GDM1 (cell line): ENCODE measurements around the gene LLGL1.

Experiments used
- DNase-seq: peaks from one replicate; lab custom pipeline; 2025; lab: John Stamatoyannopoulos, UW

The LLGL1 gene

DNA sequence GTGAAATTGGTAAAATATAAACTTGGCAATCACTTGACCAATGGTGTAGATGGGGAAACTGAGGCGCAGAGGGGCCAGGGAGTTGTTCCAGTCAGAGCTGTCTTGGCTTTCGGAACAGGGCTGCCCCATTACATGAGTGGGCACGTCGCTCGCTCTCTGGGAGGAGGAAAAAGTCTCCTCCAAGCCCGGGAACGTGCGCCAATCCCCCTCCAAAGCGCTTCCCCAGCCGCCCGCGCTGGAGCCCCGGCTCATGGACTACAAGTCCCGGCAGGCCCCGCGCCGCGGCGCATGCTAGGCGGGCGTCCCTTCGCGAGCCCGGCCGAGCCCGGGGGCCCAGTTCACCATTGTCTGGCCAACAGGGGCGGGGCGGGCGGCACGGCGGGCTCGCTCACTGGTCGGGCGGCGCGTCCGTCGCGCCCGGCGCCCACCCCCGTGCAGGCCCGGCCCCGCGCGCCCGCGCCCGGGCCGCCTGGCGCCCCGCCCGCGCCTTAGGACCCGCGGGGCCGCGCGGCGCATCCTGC lies at the start of gene LLGL1:
TSS of gene LLGL1 (plus strand) at position 515 of the 521 bp plus-strand sequence. CDS start 48 bp downstream, outside the sequence.
- DNase-seq: peak; percentile 94

DNA sequence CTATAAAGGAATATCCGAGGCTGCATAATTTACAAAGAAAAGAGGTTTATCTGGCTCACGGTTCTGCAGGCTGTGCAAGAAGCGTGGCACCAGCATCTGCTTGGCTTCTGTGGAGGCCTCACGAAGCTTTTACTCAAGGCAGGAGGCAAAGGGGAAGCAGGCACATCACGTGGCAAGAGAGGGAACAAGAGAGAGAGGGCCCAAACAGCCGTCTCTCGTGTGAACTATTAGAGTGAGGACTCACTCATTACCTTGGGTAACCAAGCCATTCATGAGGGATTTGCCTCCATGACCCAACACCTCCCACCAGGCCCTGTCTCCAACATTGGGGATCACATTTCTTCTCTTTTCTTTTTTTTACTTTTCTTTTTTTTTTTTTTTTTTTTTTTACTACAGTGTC lies 49.3 kb upstream of the LLGL1 start:
- peak; percentile 29 for DNase-seq

DNA sequence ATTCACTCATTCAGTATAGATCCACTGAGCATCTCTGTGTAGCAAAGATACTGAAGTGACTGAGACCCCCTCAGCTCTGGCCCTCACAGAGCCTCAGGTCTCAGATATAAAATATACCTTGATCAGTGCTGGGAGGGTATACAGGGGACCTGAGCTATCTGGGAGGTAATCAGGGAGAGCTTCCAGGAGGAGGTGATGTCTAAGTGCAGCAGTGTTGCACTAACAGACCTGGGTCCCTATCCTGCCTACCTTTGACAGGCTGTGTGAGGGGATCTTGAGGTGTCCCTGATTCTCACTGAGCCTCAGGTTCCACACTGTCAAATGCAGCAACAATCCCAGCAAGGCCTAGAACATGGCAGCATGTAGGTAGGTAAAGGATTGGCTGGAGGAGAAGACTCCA lies 48.3 kb upstream of the LLGL1 start:
- no peak for DNase-seq

DNA sequence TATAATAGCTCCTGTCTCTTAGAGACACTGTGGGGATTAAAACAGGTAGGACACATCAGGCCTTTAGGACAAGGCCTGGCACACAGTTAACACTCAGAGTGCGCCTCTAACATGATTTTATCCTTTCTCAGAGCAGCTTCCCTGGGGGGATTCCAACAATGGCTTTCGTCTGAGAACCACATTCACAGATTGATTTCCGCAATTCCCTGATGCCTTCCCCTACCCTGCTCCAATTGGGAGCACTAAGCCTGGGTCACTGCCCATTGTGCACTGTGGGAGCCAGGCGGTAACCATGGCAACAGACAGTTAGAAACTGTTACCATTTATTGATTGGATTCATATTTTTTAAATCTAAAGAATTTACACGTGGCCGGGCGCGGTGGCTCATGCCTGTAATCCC lies 47.7 kb upstream of the LLGL1 start:
- DNase-seq: no peak

DNA sequence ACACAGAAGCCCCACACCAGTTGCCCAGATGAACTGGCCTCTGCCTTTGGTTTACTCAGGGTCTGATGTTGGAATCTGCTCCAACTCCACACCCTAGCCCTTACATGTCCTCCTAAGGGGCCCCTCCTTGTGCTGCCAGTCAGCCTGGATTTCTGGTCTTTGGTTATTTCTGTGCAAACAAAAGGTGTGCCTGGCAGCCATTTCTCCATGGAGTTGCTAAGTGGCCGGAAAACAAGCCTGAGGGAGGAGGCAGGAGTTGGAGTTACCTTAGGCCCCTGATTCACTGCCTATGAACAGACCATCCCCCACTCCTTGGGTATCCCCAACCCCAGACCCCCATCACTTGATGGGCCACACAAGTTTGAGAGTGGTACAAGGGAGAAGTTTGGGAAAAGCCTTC lies 46.2 kb upstream of the LLGL1 start:
- DNase-seq: no peak

DNA sequence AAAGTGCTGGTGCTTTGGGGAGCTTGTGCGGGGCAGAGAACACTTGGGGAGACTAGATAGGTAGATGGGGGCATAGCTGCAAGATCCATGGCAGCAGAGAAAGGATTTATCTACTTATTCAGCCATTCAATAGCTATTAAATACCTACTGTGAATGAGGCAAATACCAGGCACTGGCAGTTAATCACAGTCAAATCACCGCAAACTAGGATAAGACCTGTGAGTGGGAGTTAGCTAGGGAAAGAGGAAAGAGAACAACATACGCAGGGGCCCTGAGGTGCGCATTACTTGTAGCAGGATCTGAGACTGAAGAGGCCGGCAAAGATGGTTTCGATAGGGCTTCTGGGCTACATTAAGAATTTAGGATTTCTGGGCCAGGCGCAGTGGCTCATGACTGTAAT lies 45.6 kb upstream of the LLGL1 start:
- no peak for DNase-seq

DNA sequence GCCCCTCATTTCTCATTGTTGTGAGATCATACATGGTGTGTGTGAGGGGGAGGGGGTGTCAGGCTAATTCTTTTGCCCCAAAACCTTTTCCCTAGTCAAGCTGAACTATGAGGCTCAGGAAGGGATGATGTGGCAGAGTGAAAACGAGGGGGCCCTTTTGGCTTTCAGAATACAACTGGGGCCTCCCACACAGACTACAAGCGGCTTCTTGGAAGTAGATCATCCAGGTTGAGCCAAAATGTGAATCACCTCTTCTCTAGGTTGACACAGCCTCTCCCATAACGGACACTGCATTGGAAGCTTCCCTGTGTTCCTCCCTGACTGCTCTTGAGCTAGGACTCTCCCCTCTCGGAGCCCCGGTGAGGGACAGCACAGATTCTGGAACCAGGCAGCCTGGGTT lies 44.1 kb upstream of the LLGL1 start:
- DNase-seq: no peak

DNA sequence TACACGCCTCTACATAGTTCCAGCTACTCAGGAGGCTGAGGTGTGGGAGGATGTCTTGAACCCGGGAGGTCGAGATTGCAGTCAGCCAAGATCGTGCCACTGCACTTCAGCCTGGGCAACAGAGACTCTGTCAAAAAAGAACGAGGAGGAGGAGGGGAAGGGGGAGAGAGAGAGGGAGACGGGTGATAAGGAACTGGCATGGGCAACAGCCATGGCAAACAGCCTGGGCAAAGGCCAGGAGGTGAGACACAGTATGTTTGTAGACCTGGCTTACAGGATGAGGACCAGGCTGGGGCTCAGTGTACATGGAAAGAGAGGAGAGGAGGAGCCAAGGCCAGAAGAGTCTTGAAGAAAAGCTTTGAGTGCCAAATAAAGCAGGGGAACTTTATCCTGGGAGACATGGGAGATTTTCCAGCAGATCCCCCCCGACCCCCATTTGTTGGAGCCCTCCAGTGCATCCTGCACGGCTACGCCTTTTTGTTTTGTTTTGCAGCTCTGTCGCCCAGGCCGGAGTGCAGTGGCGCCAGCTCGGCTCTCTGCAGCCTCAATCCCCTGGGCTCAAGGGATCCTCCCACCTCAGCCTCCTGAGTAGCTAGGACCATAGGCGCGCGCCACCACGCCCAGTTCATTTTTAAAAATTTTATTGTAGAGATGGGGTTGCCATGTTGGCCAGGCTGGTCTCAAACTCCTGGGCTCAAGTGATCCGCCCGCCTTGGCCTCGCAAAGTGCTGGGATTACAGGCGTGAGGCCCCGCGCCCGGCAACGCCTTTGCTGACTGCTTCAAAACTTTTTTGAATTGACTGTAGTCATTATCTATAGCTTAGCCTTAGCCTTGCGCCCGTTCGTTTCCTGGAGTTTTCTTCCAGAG lies 43.1 kb upstream of the LLGL1 start:
- no peak for DNase-seq

DNA sequence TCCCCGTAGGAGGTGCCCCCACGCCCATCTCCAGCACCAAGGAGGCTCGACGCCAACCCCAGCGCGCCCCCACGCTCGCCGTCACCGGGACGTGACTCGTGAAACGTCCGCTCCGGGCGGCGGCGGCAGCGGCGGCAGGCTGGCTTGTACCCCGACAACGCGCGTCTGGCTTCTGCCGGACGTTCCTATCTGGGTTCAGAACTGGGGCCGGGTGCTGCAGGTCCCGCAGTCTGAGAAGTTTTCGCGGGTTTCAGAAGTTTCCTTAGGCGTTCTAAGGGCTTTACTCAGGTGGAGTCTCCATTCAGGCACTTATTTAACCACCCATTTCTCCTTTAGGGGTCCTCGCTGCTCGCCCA lies 42.5 kb upstream of the LLGL1 start:
- DNase-seq: peak; percentile 89

DNA sequence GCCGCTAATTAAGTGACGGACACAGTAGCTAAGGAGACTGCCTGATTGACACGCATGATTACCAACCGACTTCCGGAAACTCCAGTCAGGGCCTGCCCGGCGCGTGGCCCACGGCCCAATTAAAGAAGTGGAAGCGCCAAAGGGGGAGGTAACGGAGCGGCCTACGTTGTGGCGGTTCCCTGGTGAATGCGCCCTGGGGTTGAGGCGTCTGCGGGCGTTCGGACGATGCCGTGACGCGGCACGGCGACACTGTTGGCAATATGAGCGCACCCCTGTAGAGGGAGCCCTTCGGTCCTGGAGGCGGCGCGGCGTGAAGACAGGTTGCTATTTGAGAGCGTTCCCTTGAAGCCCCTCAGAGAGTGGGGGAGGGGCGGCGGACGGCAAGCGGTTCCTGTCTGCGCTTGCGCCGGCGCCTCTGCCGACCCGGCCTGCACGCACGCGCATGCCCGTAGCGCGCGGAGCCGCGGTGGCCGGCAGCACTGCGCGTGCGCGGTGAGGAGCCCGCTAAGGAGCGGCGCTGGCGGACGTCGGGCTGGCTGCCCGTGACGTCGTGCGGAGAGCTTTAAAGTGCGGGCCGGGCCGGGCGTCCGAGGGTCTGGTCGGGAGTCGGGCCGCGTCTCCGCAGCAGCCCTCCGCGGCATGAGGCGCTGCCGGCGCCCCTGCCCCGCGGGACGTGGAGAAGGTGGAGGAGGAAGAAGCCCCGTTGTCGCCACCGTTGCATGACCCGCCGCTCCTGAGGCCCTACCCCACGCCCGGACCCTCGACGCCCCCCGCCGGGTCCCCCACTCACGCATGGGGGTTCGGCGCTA lies 41.9 kb upstream of the LLGL1 start, which contains the start of gene ALKBH5:
TSS of gene ALKBH5 (plus strand) at position 495 of the 809 bp plus-strand sequence. CDS start 416 bp downstream, outside the sequence.
- peak; percentile 98 for DNase-seq

DNA sequence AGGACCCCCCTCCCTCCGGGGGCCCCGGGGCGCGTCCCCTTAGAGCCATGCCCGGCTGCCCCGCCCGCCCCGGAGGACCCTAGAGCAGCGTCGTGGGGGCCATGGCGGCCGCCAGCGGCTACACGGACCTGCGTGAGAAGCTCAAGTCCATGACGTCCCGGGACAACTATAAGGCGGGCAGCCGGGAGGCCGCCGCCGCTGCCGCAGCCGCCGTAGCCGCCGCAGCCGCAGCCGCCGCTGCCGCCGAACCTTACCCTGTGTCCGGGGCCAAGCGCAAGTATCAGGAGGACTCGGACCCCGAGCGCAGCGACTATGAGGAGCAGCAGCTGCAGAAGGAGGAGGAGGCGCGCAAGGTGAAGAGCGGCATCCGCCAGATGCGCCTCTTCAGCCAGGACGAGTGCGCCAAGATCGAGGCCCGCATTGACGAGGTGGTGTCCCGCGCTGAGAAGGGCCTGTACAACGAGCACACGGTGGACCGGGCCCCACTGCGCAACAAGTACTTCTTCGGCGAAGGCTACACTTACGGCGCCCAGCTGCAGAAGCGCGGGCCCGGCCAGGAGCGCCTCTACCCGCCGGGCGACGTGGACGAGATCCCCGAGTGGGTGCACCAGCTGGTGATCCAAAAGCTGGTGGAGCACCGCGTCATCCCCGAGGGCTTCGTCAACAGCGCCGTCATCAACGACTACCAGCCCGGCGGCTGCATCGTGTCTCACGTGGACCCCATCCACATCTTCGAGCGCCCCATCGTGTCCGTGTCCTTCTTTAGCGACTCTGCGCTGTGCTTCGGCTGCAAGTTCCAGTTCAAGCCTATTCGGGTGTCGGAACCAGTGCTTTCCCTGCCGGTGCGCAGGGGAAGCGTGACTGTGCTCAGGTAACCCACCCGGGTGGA lies 41.0 kb upstream of the LLGL1 start:
- DNase-seq: no peak

DNA sequence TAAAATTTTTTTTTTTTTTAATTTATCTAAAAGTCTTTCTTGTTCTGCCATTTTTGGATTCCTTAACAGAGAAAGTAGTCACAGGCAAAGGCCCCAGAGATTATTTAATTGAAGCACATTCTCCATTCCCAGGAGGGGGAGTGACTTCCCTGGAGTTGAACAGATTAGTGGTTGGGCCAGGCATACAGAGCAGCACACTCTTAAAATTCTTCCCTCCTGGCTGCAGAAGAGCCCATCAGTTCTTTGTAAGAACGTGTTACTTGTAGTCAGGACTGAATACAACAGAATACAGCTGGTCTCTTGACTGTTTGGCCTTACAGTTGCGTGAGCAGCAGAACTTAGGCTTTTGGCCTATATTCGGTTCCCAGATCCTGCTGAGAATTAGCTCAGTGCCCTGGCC lies 40.0 kb upstream of the LLGL1 start:
- no peak for DNase-seq

DNA sequence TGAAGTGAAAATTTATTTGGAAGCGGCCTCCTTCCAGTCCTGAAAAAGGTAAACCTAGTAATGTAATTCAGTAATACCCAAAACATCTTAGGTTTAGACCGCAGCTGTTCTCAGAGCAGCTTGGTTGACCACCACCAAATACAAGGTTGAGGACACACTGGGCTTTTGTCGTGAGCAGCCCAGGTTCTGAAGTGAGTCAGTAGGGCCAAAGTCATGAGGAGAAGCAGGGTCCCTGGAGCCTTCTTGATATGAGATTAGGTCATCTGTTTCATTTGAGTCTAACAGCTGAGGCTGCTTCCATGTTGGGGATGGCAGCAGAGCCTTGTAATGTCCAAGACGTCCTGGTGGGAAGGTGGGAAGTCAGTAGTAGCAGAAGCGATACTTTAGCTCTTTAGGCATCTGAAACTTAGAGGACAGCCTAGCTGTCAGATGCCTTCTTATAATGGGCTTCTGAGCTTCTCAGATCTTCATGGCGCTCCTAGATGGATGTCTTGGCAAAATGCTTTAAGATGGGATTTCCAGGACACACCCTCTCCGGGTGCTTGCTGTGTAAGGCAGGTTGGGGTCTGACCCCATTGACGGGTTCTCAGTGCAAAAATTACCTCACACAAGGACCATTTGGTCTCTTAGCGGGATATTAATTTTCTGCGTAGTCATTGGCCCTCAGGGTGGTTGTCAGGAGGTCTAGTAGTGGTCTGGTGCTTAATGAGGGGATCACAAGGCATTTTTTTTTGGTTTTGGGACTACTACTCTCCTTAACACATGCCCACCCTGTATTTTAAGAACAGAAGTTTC lies 39.4 kb upstream of the LLGL1 start:
- no peak for DNase-seq

DNA sequence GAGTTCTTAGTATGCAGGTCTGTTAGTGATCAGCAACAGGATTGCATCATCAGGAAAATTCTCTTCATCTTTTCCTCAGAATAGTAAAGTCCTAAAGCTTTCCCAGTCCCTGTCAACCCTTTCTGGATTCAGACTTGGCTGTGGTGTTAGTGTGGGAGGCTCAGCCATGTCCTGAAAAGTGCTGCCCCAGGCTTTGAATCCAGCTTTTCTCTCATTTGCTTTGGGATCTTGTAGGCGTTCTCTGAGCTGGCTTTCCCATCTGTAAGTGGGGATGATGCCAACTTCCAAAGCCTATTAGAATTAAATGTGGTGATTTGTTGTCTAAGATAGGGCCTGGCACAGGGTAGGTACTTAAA lies 38.8 kb upstream of the LLGL1 start:
- no peak for DNase-seq

DNA sequence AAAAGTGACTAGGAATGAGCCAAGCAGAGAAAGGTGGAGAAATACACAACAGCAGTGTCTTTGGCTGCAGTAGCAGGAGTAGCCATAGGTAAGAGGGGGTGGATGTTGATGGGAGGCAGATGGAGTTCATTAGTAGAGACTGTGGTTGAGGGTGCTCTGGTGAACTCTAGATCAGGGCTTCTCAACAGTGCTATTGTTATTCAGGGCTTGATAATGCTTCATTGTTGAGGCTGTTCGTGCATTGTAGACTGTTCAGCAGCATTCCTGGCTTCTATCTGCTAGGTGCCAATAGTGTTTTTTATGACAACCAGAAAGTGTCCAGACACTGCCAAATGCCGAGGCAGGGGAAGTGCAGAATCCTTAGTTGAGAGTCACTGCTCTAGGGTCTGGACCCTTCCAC lies 38.2 kb upstream of the LLGL1 start:
- DNase-seq: no peak

DNA sequence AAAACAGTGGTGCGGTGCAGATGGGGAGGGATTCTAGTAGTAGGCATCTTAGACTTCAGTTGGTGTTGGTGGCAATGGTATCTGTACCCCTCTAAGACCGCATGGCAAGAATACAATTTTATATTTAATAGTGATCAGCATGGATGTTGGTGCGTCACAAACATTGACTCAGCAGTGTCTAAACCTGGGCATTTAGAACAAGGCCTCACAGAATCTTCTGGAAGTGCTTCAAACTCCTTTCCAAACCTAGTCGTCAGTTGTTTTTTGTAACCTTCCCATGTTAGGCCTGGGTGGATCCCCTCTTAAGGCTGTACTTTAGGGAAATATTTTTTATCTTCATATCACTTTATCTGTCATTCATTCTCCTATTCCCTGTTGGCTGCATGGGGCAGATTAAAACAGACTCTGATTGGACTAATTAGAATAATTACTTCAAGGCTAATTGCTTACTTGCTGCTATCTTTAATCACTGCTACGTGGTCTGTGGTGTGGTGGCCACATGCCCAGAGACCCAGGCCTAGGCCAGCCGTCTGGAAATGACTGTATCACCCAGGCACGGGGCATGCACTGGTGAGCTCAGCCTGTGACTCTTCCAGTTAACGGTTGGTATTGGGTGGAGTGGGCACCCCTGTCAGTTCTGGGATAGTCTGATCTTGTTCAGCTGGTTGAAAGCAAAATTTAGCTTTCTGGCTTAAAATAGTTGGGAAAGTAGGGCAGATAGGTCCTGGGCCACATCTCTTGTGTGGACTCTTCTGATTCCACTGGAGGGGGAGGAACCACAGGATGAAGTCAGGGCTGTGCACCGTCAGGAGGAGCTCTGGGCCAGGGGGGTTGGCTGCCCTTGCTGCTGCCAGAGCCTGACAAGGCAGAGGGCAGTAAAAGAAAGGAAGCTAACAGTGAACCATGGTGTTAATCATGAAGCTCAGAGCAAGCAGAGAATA lies 37.3 kb upstream of the LLGL1 start:
- no peak for DNase-seq

DNA sequence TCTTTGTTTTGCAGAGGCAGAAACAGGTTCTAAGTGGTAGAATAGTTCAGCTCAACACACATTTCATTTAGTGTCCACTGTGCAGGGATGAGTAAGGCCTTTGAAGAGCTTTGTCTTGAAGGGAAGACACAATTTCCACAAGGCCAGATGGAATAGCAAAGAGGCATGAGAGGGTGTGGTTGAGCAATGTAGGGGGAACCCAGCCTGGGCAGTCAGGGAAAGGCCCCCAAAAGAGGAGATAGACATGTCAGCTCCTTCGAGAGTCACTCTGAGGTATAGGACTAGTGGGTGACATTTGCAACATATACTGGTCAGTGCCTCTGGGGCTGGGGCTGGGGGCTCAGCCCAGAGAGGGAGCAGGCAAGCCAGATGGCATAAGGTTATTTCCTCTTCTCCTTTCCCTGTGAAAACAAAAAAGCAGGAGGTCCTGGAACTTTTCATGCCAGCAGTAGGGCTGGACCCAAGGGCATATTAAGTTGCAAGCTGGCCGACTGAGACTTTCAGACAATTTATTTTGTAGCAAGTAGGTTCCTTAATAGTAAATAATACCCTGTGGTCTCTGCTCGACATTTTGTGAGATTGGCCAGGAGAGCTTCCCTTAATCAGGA lies 34.7 kb upstream of the LLGL1 start:
- DNase-seq: no peak

DNA sequence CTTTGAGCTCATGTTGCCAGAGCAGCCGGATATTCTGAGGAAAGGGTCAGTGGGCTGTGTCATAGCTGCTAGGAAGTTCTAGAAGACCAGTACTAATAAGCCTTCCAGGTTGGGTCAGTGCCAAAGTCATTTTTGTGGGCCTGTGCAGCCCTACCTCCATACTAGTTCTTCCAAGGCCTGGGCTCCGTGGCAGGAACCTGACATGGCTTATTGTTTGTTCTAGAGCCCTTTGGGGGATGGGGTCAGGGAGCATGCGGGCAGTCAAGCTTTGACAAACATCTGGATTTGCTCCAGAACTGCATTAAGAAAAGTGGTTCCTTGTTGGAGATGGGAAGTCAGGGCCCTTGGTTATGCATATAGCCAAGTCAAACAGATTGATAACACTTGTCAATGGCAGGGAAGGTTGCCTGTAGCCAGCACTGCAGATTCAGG lies 34.2 kb upstream of the LLGL1 start:
- no peak for DNase-seq

DNA sequence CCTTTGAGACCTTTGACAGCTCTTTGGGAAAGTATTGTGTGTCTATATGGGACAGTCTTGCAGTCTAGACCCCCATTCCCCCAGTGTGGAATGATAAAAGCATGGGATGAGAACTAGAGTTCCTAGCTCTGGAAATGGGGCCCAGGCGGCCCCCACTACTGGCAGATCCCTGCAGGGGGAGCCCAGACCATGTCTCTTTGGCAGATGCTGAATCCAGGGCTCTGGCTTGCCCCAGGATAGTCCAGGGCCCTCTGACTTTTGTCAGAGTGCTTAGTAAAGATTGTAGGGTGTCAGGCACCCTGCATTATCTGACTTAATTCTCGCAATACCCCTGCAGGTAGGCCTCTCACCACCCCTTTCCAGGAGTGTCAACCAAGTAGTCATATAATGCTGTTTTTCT lies 33.5 kb upstream of the LLGL1 start:
- DNase-seq: no peak

DNA sequence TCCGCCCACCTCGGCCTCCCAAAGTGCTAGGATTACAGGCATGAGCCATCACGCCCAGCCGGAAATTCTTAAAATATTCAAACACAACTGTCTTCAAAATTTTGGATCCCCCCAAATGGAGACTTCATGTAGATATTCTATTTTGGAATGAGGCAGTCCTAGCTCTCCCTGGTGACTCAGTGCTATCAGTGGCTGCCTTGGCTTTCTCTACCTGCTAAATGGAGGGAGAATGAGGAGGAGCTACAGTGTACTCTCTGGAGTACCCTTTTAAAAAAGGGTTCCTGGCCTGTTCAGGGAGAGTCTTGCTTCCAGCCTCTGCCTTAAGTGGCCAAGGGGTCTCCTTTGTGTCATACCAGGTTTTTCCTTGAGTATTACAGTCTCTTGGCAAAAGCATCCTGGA lies 31.0 kb upstream of the LLGL1 start:
- no peak for DNase-seq
